ENCODE measurements around the gene ARAP3. TPM values are rescaled to one million over a fixed set of nuclear protein-coding genes. Genes with fewer than 3 reads are reported as not detected.
"Not testable (repeated sequence)": the region's sequence is repeated elsewhere in the genome, so short reads cannot be mapped to it uniquely, and the experiment has no call there.

Gene ARAP3
- polyA plus RNA-seq, 3 donors = 1.2 to 18.2 (median 2.2) TPM

DNA sequence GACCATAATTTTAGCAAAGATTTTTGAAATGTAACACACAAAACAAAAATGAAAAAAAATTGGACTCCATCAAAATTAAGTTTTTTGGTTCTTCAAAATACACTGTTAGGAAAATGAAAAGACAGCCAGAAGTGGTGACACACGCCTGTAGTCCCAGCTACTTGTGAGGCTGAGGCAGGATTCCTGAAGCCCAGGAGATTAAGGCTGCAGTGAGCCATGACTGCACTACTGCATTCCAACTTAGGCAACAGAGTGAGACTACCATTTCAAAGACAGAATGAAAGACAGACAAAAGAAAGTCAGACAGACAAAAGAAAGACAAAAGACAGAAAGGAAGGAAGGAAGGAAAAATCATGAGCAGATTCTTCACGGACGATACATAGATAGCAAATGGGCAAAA is 70.7 kb downstream of the ARAP3 start:
- H3K36me3 ChIP-seq (replicated peaks in 1 of 2; ENCODE audit: control insufficient read depth in 1 of 2, insufficient read depth in 2 of 2, low read length in 2 of 2) = peaks cover 4 to 14% of the 10 kb centered on the region in 2 donors
- peak overlapping the region; percentile 11 to 83 (median 44) for H3K27ac Mint-ChIP-seq
- H3K4me2 ChIP-seq (replicated peaks; ENCODE audit: extremely low read depth, low read length, poor library complexity, severe bottlenecking) = no peak overlapping the region
- peaks cover 0 to 3% (median 0%) of the 10 kb centered on the region in 7 donors for H3K9me3 Mint-ChIP-seq
- intact Hi-C loops (cut with micrococcal nuclease) = no loop called here
- H2AFZ ChIP-seq (ENCODE audit: insufficient read depth, low read depth, low read length, poor library complexity, severe bottlenecking) = no peak overlapping the region
- H3K9me3 ChIP-seq (replicated peaks in 1 of 2; ENCODE audit: control insufficient read depth in 1 of 2, insufficient read depth in 1 of 2, low read length in 2 of 2) = no peaks in the 10 kb centered on the region
- peaks cover 86 to 93% of the 10 kb centered on the region in 2 donors for H3K4me1 ChIP-seq (ENCODE audit: control insufficient read depth in 1 of 2, insufficient read depth in 2 of 2, low read length in 2 of 2)
- no peak overlapping the region for H3K9ac ChIP-seq (ENCODE audit: insufficient read depth, low read length, poor library complexity, severe bottlenecking)
- WGBS (ENCODE audit: insufficient coverage) = 75% methylated on average over 1 of the region's 3 CpGs
- H3K36me3 Mint-ChIP-seq = peaks cover 22 to 49% of the 10 kb centered on the region in 2 donors
- TF ChIP-seq, protein P1, sequence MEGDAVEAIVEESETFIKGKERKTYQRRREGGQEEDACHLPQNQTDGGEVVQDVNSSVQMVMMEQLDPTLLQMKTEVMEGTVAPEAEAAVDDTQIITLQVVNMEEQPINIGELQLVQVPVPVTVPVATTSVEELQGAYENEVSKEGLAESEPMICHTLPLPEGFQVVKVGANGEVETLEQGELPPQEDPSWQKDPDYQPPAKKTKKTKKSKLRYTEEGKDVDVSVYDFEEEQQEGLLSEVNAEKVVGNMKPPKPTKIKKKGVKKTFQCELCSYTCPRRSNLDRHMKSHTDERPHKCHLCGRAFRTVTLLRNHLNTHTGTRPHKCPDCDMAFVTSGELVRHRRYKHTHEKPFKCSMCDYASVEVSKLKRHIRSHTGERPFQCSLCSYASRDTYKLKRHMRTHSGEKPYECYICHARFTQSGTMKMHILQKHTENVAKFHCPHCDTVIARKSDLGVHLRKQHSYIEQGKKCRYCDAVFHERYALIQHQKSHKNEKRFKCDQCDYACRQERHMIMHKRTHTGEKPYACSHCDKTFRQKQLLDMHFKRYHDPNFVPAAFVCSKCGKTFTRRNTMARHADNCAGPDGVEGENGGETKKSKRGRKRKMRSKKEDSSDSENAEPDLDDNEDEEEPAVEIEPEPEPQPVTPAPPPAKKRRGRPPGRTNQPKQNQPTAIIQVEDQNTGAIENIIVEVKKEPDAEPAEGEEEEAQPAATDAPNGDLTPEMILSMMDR (IDR thresholded peaks at IDR 0.05) = no peak
- peaks cover 40% of the 10 kb centered on the region for H4K20me1 ChIP-seq (ENCODE audit: insufficient read depth, low read length)
- H3K27me3 ChIP-seq (ENCODE audit: control insufficient read depth in 2 of 2, insufficient read depth in 2 of 2, low read length in 2 of 2) = no peaks in the 10 kb centered on the region
- peaks cover 84% of the 10 kb centered on the region for H3K4me1 Mint-ChIP-seq
- peak overlapping the region in 1 of 2 donors; percentile 68 for H3K27ac ChIP-seq (ENCODE audit: low read depth in 1 of 2, low read length in 2 of 2)
- no peak overlapping the region for H3K4me3 Mint-ChIP-seq
- H3K79me2 ChIP-seq (ENCODE audit: insufficient read depth, low read length) = peaks cover 100% of the 10 kb centered on the region
- H3K4me3 ChIP-seq (replicated peaks in 1 of 3; ENCODE audit: low read depth in 2 of 3, low read length in 3 of 3) = no peak overlapping the region
- no peak for DNase-seq
- H3K27me3 Mint-ChIP-seq (ENCODE audit: low read depth in 3 of 3) = no peaks in the 10 kb centered on the region

DNA sequence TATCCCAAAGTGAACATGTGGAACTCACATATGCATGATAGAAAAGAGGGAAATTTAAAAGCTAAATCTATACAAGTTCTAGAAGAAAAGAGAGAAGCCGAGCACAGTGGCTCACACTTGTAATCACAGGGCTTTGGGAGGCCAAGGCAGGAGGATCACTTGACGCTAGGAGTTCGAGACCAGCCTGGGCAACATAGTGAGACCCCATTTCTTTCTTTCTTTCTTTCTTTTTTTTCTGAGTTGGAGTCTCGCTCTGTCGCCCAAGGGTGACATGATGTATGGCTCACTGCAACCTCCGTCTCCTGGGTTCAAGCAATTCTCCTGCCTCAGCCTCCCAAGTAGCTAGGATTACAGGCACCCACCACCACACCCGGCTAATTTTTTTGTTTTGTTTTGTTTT is 72.1 kb downstream of the ARAP3 start:
- H3K27me3 ChIP-seq (ENCODE audit: control insufficient read depth in 2 of 2, insufficient read depth in 2 of 2, low read length in 2 of 2); H3K9ac ChIP-seq (ENCODE audit: insufficient read depth, low read length, poor library complexity, severe bottlenecking); DNase-seq; H3K27me3 Mint-ChIP-seq (ENCODE audit: low read depth in 3 of 3); H3K9me3 Mint-ChIP-seq; H2AFZ ChIP-seq (ENCODE audit: insufficient read depth, low read depth, low read length, poor library complexity, severe bottlenecking); H3K9me3 ChIP-seq (replicated peaks in 1 of 2; ENCODE audit: control insufficient read depth in 1 of 2, insufficient read depth in 1 of 2, low read length in 2 of 2); intact Hi-C loops (cut with micrococcal nuclease): not testable (repeated sequence)
- Histone ChIP-seq H3K36me3 (replicated peaks in 1 of 2; ENCODE audit: control insufficient read depth in 1 of 2, insufficient read depth in 2 of 2, low read length in 2 of 2) (peaks cover 4 to 14% of the 10 kb centered on the region in 2 donors), H3K4me1 (ENCODE audit: control insufficient read depth in 1 of 2, insufficient read depth in 2 of 2, low read length in 2 of 2) (peaks cover 85 to 97% of the 10 kb centered on the region in 2 donors), H4K20me1 (ENCODE audit: insufficient read depth, low read length) (peaks cover 30% of the 10 kb centered on the region), H3K79me2 (ENCODE audit: insufficient read depth, low read length) (peaks cover 98% of the 10 kb centered on the region), H3K27ac (ENCODE audit: low read depth in 1 of 2, low read length in 2 of 2) (peak overlapping the region; percentile 68 to 97), H3K4me2 (replicated peaks; ENCODE audit: extremely low read depth, low read length, poor library complexity, severe bottlenecking) (peak overlapping the region; percentile 4), H3K4me3 (replicated peaks in 1 of 3; ENCODE audit: low read depth in 2 of 3, low read length in 3 of 3) (peak overlapping the region in 1 of 3 experiments; percentile 9)
- Mint-ChIP-seq H3K4me3 (peak overlapping the region in 1 of 2 donors; percentile 46), H3K27ac (peak overlapping the region; percentile 79 to 100 (median 86)), H3K36me3 (peaks cover 18 to 44% of the 10 kb centered on the region in 2 donors), H3K4me1 (peaks cover 85% of the 10 kb centered on the region)
- WGBS (ENCODE audit: insufficient coverage) = 84% methylated on average over 5 of the region's 7 CpGs
